Hematopoietic multipotent progenitor cell treated with erythropoietin and hydrocortisone succinate and interleukin-3 and kit ligand, for 6 days (in vitro differentiated cells): ENCODE results near the gene CMTM6.
"Not testable (repeated sequence)": the region's sequence is repeated elsewhere in the genome, so short reads cannot be mapped to it uniquely, and the experiment has no call there.

Experiments used
- DNase-seq: peaks from one replicate; pipeline ENCODE4 v3.0.0-alpha.2; 2015

CMTM6 gene, protein sequence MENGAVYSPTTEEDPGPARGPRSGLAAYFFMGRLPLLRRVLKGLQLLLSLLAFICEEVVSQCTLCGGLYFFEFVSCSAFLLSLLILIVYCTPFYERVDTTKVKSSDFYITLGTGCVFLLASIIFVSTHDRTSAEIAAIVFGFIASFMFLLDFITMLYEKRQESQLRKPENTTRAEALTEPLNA

DNA sequence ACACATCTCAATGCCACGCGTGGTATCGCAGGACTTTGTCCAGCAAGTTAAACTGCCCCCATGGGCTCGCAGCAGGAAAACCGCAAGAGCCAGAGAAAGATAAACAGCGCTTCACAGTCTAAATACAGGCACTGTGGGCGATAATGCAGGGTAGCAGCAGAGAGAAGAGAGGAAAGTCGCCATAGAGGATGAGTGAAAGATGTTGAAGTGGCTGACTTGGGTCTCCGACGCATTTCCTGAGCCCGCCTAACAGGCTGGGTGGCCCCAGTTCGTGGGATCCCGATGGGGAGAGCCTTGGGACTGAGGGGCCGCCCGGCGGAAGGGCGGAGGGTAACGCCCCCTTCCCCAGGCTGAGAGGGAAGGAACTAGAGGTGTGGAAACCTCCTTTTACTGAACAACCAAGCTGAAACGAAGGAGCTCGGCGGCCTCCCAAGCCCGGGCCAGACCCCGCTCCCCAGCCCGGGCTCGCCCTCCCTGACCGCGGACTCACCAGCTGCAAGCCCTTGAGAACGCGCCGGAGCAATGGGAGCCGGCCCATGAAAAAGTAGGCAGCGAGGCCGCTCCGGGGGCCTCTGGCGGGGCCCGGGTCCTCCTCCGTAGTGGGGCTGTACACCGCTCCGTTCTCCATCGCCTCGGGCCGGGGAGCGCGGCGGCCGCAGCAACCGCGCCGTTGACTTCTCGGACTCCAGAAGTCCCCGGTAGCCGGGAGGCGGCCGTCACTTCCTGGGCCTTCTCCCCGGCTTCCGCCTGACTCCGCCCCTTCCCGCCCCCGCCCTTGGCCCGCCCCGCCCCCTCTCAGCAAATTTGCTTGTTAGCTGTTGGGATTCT is at the start of gene CMTM6:
CMTM6 (minus strand) TSS at position 735 of the 828 bp plus-strand sequence; CDS start at position 628, 107 bp downstream.
- DNase-seq, result peak; percentile 91

DNA sequence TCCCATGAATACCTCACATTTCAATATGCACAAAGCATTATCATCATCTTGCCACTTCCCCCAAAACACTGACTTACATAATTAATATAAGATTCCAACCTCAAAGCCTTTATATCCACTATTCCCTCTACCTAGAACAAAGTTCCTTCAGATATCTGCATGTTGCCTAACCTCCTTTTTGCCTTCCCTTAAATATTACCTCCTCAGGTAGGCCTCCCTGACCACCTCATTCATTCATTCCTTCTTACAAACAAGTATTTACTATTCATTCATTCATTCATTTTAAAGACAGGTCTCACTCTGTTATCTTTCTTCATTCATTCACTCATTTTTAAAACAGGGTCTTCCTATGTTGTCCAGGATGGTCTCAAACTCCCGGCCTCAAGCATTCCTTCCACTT is 49.4 kb upstream of the CMTM6 start:
- no peak for DNase-seq

GRCh38 chr3:32551496-32551895 is 48.8 kb upstream of the CMTM6 start:
- DNase-seq, result no peak

DNA sequence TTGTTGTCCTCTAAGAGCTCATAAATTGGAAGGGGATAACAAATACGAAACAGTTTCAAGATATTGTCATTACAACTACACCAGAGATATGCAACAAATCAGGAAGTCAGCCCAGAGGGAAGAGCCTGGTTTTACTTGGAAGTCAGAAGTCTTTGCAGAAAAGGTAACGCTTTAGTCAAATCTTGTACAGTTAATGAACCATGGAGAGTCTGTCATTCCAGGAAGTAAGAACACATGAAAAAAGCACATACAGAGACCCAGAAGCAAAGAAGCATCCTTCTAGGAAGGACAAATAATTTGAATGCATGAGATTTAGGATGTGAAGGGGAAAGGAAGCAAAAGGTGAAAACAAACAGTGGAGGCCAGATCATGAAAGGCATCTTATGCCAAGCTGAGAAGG is 48.4 kb upstream of the CMTM6 start:
- no peak for DNase-seq

DNA sequence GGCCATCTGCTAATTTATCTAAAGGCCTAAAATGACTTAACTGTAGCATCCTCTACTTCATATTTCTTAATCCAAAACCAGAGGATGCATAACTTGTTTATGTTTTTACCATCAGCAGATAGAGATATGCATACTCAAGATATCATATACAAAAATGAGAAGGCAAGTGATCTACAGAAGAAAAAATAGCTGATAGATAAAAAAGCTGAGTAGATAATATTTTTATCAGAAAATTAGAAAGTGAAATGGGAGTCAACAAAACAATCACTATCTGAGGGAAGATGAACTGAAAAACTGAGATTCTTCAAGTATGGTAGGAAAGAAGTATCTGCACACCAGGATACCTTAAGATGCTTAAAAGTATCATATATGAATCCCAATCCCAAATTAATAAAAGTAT is 42.7 kb upstream of the CMTM6 start:
- DNase-seq, result no peak

- no peak for DNase-seq
Measured at GRCh38 chr3:32544894-32545293, 42.2 kb upstream of the CMTM6 start.

DNA sequence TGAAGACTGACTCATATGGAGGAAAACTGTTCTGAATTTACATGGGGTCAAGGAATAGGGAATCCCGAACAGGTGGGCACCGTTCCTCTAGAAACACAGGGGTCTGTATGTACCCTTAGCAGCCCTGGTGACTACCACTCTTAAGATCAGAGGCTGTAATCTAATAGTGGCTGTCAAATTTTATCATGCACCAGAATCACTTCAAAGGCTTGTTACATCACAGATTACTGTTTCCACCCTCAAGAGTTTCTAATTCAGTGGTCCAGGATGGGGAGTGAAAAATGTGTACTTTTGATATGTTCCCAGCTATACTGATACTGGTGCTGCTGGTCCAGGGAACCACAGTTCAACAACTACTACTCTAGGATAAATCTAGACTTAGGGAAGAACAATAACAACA is 40.2 kb upstream of the CMTM6 start:
- DNase-seq, result no peak

GRCh38 chr3:32540899-32541298 is 38.2 kb upstream of the CMTM6 start:
- no peak for DNase-seq

DNA sequence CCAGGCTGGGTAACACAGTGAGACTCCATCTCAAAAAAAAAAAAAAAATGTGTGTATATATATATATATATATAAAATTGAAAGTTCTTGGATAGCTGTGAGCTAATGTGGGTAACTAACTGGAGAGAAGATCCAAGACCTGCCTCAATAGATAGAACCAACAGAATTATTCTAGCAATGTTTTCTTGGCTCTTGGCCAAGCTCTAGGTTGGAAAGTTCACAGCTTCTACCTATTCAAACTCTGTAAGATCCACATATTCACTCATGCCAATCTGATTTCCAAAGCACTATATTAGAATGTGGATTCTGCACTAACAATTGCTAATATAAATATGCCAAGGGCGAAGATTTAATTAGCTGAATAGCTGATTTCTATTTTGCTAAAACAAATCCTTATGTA is 29.8 kb upstream of the CMTM6 start:
- no peak for DNase-seq

- DNase-seq, result no peak
Measured at GRCh38 chr3:32531010-32531647, 28.5 kb upstream of the CMTM6 start.

DNA sequence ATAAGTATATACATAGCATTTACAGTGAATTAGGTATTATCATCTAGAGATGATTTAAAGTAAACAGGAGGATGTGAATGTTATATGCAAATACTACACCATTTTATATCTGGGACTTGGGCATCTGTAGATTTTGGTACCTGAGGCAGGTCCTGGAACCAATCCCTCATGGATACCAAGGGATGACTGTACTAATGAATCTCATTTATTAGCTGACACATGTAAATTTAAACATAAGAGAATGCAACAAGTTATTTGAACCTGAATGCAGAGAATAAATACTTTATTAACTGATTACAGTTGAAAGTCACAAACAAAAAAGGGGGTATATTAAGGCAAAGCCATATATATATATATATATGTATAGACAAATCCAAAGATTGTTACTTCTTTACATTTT is 23.1 kb upstream of the CMTM6 start:
- DNase-seq, result no peak

- no peak for DNase-seq
Measured at GRCh38 chr3:32522682-32523081, 20.0 kb upstream of the CMTM6 start.

GRCh38 chr3:32518921-32519320 is 16.3 kb upstream of the CMTM6 start:
- not testable (repeated sequence) for DNase-seq

GRCh38 chr3:32516751-32517150 is 14.1 kb upstream of the CMTM6 start:
- DNase-seq, result not testable (repeated sequence)

- no peak for DNase-seq
Measured at GRCh38 chr3:32511005-32511404, 8.4 kb upstream of the CMTM6 start.

DNA sequence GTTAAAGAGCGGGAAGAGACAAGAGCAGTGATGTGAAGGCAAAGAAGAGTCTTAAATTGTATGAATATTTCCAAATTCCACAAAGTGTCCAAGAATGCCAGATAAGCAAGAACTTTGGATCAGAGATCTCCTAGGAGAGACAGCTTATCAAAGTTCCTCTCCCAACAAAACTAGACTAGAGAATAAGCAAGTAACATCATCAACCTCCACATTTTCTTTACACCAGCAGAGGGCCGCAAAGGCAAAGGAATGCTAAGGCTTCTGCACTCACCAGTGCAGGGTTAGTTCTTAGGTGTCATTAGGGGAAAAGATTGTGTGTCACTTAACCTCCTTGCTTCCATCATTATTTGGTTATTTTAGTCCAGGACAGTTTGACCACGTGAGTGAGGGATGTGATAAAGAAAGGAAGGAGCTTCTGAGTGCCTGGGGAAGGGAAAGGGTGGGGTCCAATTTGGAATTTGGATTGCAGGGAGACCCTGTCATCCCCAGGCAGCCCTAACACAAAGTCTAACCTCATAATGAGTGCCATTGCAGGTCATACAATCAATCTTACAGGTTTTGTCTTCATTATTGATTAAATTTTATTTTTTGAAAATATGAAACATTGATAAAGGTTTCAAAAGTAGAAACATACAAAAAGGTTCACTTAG is 7.5 kb upstream of the CMTM6 start:
- peak; percentile 90 for DNase-seq

- DNase-seq, result no peak
Measured at GRCh38 chr3:32508711-32509110, 6.1 kb upstream of the CMTM6 start.

- no peak for DNase-seq
Measured at GRCh38 chr3:32506466-32506865, 3.8 kb upstream of the CMTM6 start.

- DNase-seq, result no peak
Measured at GRCh38 chr3:32502946-32503286, 264 bp upstream of the CMTM6 start.

- DNase-seq, result no peak
Measured at GRCh38 chr3:32501783-32502117, 902 bp downstream of the CMTM6 start.

DNA sequence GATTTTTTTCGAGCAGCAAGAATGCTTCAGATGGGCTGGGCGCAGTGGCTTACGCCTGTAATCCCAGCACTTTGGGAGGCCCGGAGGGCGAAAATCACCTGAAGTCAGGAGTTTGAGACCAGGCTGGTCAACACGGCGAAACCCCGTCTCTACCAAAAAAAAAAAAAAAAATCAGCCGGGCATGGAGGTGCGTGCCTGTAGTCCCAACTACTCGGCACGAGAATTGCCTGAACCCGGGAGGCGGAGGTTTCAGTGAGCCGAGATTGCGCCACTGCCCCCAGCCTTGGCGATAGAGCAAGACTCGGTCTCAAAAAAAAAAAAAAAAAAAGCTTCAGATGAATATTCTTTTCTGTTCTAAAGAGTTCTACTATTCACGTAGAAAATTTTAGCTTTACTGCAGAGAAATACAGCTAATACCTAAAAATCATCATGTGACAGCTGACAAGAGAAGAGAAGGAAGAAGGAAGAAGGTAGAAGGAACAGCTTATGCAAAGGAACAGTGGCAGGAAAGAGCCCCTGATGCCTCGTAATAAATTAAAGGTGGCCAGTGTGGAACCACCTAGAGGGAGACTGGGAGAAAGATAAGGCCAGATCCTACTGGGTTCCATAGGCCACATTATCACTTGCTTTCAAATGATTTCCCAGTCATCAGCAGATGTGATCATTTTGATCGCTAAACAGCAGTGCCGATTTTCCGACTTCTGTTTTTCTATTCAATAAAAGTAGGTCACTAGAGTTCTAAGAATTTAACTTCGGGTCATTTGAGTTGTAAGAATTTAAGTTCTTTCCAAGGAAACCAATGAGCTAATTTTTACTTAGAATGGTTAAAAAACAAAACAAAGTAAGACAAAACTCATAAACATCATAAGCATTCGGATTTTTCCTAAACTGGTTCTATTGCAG is 1.5 kb downstream of the CMTM6 start:
- DNase-seq, result peak; percentile 44

DNA sequence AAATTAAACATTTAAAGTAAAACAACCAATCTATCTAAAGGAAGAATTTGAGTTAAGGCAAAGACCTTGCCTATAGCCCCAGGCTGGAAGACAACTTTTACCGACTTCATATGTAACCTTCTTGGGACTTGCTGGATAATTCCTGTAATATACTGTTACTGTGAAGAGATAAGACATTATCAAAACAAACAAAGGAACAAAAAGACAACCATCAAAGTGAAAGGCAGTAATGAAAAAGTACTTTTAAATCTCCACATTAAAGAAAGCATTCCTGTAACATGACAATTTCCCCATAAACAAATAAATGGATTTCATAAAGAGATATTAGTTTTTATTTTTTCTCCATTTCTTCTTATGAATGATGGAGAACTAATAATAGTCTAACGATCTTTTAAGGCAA is 2.4 kb downstream of the CMTM6 start:
- no peak for DNase-seq

GRCh38 chr3:32499585-32499984 is 3.1 kb downstream of the CMTM6 start:
- no peak for DNase-seq
